GM23248 (cell line): ENCODE data around the gene ENKD1. TPM values are rescaled to one million over a fixed set of nuclear protein-coding genes. Genes with fewer than 3 reads are reported as not detected.

ENCODE experiments used
- DNase-seq: peaks from one replicate; pipeline ENCODE4 v3.0.0-alpha.2; 2015
- H2AFZ ChIP-seq: fragments of 200-600 bp; sonication (generic); 2 replicates; pipeline ENCODE4 v1.6.1; 2016; ENCODE audit warnings: antibody characterized with exemption
- H3F3A ChIP-seq: fragments of 200-600 bp; sonication (generic); 2 replicates; pipeline ENCODE4 v1.6.1; 2016; ENCODE audit warnings: mild to moderate bottlenecking, antibody characterized with exemption, mixed run types; ENCODE audit not compliant: insufficient read depth
- H3K27ac ChIP-seq: fragments of 200-600 bp; sonication (generic); 2 replicates; pipeline ENCODE4 v1.5.1; 2016; ENCODE audit warnings: mild to moderate bottlenecking
- H3K27me3 ChIP-seq: fragments of 200-600 bp; sonication (generic); replicated peaks from 2 replicates; pipeline ENCODE4 v1.6.1; 2016; ENCODE audit warnings: mild to moderate bottlenecking; ENCODE audit not compliant: insufficient read depth
- H3K36me3 ChIP-seq: fragments of 200-600 bp; sonication (generic); 2 replicates; pipeline ENCODE4 v1.6.1; 2016; ENCODE audit warnings: low read depth, mild to moderate bottlenecking
- H3K4me1 ChIP-seq: fragments of 200-600 bp; sonication (generic); 2 replicates; pipeline ENCODE4 v1.6.1; 2016; ENCODE audit warnings: mild to moderate bottlenecking; ENCODE audit not compliant: insufficient read depth
- H3K4me2 ChIP-seq: fragments of 200-600 bp; sonication (generic); one replicate; pipeline ENCODE4 v1.6.1; 2016; ENCODE audit warnings: mild to moderate bottlenecking; ENCODE audit not compliant: unreplicated experiment
- H3K4me3 ChIP-seq: fragments of 200-600 bp; sonication (generic); 2 replicates; pipeline ENCODE4 v1.5.1; 2016; ENCODE audit warnings: mild to moderate bottlenecking
- H3K79me2 ChIP-seq: fragments of 200-600 bp; sonication (generic); 2 replicates; pipeline ENCODE4 v1.6.1; 2016; ENCODE audit warnings: mild to moderate bottlenecking; ENCODE audit not compliant: insufficient read depth
- H3K9ac ChIP-seq: fragments of 200-600 bp; sonication (generic); 2 replicates; pipeline ENCODE4 v1.6.1; 2016; ENCODE audit warnings: mild to moderate bottlenecking
- H3K9me2 ChIP-seq: fragments of 200-600 bp; sonication (generic); 2 replicates; pipeline ENCODE4 v1.6.1; 2016; ENCODE audit warnings: mixed run types, mild to moderate bottlenecking, moderate library complexity; ENCODE audit not compliant: insufficient read depth
- H3K9me3 ChIP-seq: fragments of 200-600 bp; sonication (generic); one replicate; pipeline ENCODE4 v1.6.1; 2017; ENCODE audit warnings: low read depth
- H4K20me1 ChIP-seq: fragments of 200-600 bp; sonication (generic); 2 replicates; pipeline ENCODE4 v1.6.0; 2016; ENCODE audit not compliant: insufficient read depth
- EZH2 ChIP-seq: fragments of 200-600 bp; sonication (generic); IDR thresholded peaks from 2 replicates; pipeline ENCODE4 v1.6.1; 2018; ENCODE audit warnings: antibody characterized with exemption, mild to moderate bottlenecking; ENCODE audit not compliant: insufficient read depth, poor library complexity, severe bottlenecking
- EZH2phosphoT487 ChIP-seq: fragments of 200-600 bp; sonication (generic); IDR thresholded peaks from 2 replicates; pipeline ENCODE4 v1.6.1; 2018; ENCODE audit warnings: antibody characterized with exemption, moderate library complexity, mild to moderate bottlenecking, low read depth; ENCODE audit not compliant: insufficient read depth
- WGBS, 2 experiments: methylation state at CpG; one replicate each; pipeline ENCODE4 v1.1.6; 2015 to 2017; ENCODE audit warnings: low lambda C conversion rate in 2 of 2, low coverage in 1 of 2; ENCODE audit errors: missing lambda C conversion rate in 2 of 2; 5-methylcytosine and 5-hydroxymethylcytosine counted together
- in situ Hi-C: fragments of 300-500 bp; cut with MboI; formaldehyde crosslinking; loops from 2 replicates; pipeline ENCODE4 v1.15.0; 2020
- polyA plus RNA-seq: library from polyadenylated mRNA; unstranded; fragments of >200 nt; fragmentation: Nextera tagmentation; extraction: Ambion mirVana; gene quantifications from 2 replicates; pipeline ENCODE4 v1.2.1, GENCODE V29; 2016
- total RNA-seq: library from RNA; depleted of rRNA; stranded (reverse); fragments of >200 nt; shearing (Covaris generic); gene quantifications from 2 replicates; pipeline ENCODE4 v1.2.3, GENCODE V29; 2014

ENKD1 gene
- total and polyA plus RNA-seq, 2 experiments from 2014 or later = 8.3 to 11.2 TPM

GRCh38 chr16:67655363-67655762 is 11.2 kb downstream of the ENKD1 start:
- DNase-seq = no peak
- Histone ChIP-seq H3K4me1 (no peaks in the 10 kb centered on the region), H3K27ac (no peak overlapping the region), H3K36me3 (no peaks in the 10 kb centered on the region), H3K27me3 (peaks cover 16% of the 10 kb centered on the region), H3K9me2 (no peaks in the 10 kb centered on the region), H4K20me1 (no peaks in the 10 kb centered on the region), H3K9ac (no peak overlapping the region), H3K9me3 (no peaks in the 10 kb centered on the region), H3K79me2 (peaks cover 12% of the 10 kb centered on the region), H2AFZ (no peak overlapping the region), H3F3A (no peaks in the 10 kb centered on the region), H3K4me2 (no peak overlapping the region), H3K4me3 (no peak overlapping the region)
- WGBS, 2 experiments = 67 to 69% methylated on average over 4 of the region's 4 CpGs
- TF ChIP-seq EZH2phosphoT487 (no peak), EZH2 (no peak)
- in situ Hi-C loops = no loop called here

- H3K27ac ChIP-seq = no peak overlapping the region
- H3K9ac ChIP-seq = no peak overlapping the region
- no peaks in the 10 kb centered on the region for H3K9me2 ChIP-seq
- no peaks in the 10 kb centered on the region for H3K4me1 ChIP-seq
- H3F3A ChIP-seq = no peaks in the 10 kb centered on the region
- peaks cover 22% of the 10 kb centered on the region for H3K27me3 ChIP-seq
- no peaks in the 10 kb centered on the region for H3K36me3 ChIP-seq
- H3K4me3 ChIP-seq = no peak overlapping the region
- H4K20me1 ChIP-seq = no peaks in the 10 kb centered on the region
- 59 to 60% methylated on average over 30 of the region's 30 CpGs for WGBS, 2 experiments
- no peak for DNase-seq
- no peaks in the 10 kb centered on the region for H3K9me3 ChIP-seq
- no peak for TF ChIP-seq EZH2
- TF ChIP-seq EZH2phosphoT487 = no peak
- in situ Hi-C loops = no loop called here
- H3K4me2 ChIP-seq = no peak overlapping the region
- peaks cover 12% of the 10 kb centered on the region for H3K79me2 ChIP-seq
- H2AFZ ChIP-seq = no peak overlapping the region
Measured at GRCh38 chr16:67654403-67654911, 12.1 kb downstream of the ENKD1 start.

GRCh38 chr16:67653789-67654402 is 12.7 kb downstream of the ENKD1 start:
- H3K9me2 ChIP-seq = no peaks in the 10 kb centered on the region
- no peaks in the 10 kb centered on the region for H3F3A ChIP-seq
- WGBS, 2 experiments = 23 to 37% methylated on average over 10 to 25 of the region's 25 CpGs

GRCh38 chr16:67653128-67653788 is 13.3 kb downstream of the ENKD1 start:
- H3K79me2 ChIP-seq = 0 out of 2 replicates have a peak, but pooled peaks cover under 1% of the 10 kb centered on the region
- peak overlapping the region; percentile 37 for H3K9ac ChIP-seq
- H3K4me2 ChIP-seq = peak overlapping the region; percentile 75
- no peak overlapping the region for H3K27ac ChIP-seq
- no peaks in the 10 kb centered on the region for H3K36me3 ChIP-seq
- peak; percentile 66 for DNase-seq
- no peaks in the 10 kb centered on the region for H3F3A ChIP-seq
- H3K9me3 ChIP-seq = no peaks in the 10 kb centered on the region
- peaks cover 34% of the 10 kb centered on the region for H3K27me3 ChIP-seq
- WGBS, 2 experiments = 0 to 3% methylated on average over 18 to 50 of the region's 68 CpGs
- H3K4me1 ChIP-seq = no peaks in the 10 kb centered on the region
- no peaks in the 10 kb centered on the region for H4K20me1 ChIP-seq
- peak overlapping the region; percentile 61 for H3K4me3 ChIP-seq
- in situ Hi-C loops = no loop called here
- peak overlapping the region; percentile 29 for H2AFZ ChIP-seq
- TF ChIP-seq EZH2 (no peak), EZH2phosphoT487 (no peak)
- no peaks in the 10 kb centered on the region for H3K9me2 ChIP-seq

More at GRCh38 chr16:67653789-67654402, 12.7 kb downstream of the ENKD1 start:
- Histone ChIP-seq H3K4me1 (no peaks in the 10 kb centered on the region), H4K20me1 (no peaks in the 10 kb centered on the region), H3K4me3 (peak overlapping the region; percentile 61), H3K36me3 (no peaks in the 10 kb centered on the region), H3K79me2 (peaks cover 7% of the 10 kb centered on the region; the same call in 1 of the 2 replicates), H3K4me2 (peak overlapping the region; percentile 75), H2AFZ (no peak overlapping the region), H3K9me3 (no peaks in the 10 kb centered on the region), H3K9ac (peak overlapping the region; percentile 37), H3K27ac (no peak overlapping the region), H3K27me3 (peaks cover 28% of the 10 kb centered on the region)
- TF ChIP-seq EZH2phosphoT487 (no peak), EZH2 (no peak)
- DNase-seq = no peak
- in situ Hi-C loops = no loop called here
